Cardiac septum (tissue), 1 donor: ENCODE results near the gene FAM162A. TPM values are rescaled to one million over a fixed set of nuclear protein-coding genes. Genes with fewer than 3 reads are reported as not detected.
"Not testable (repeated sequence)": the region's sequence is repeated elsewhere in the genome, so short reads cannot be mapped to it uniquely, and the experiment has no call there.

Experiments
- DNase-seq: peaks from one replicate; pipeline ENCODE4 v3.0.0-alpha.2; 2020; ENCODE audit warnings: low spot score
- intact Hi-C: fragments of 100-400 bp; cut with DNase I; formaldehyde crosslinking; loops from one replicate; pipeline ENCODE4 v1.14.0; 2022
- total RNA-seq: library from RNA; stranded (reverse); fragmentation: NEBNext Ultra II Directional; extraction: Animal tissue kit (Norgen Biotek cat#: 25700); gene quantifications from one replicate; pipeline ENCODE4 v1.2.1, GENCODE V29; 2021
- donor health status: DM: no; HTN: no; CAD: no.

FAM162A gene
- total RNA-seq, 1 donor from 2014 or later = 109 TPM

- intact Hi-C loops = no loop called here
- DNase-seq = no peak
Measured at GRCh38 chr3:122414391-122414790, 30.4 kb downstream of the FAM162A start.

- DNase-seq = no peak
- intact Hi-C loops = no loop called here
Measured at GRCh38 chr3:122415104-122415744, 31.2 kb downstream of the FAM162A start.

- DNase-seq = peak; percentile 99
- intact Hi-C loops = loop anchor here (2.0 kb wide), 3 partner anchors 33 to 149 kb away; partner anchors contain the start of genes DTX3L, KPNA1, MIX23 and PARP9
Measured at GRCh38 chr3:122415762-122416654, 32.0 kb downstream of the FAM162A start, which contains the start of gene WDR5B. Gene WDR5B (minus strand): TSS chr3:122416062. CDS start chr3:122415528, 534 bp downstream.

- no peak for DNase-seq
- intact Hi-C loops = loop anchor here (2.0 kb wide), 3 partner anchors 34 to 148 kb away; partner anchors contain the start of genes DTX3L, KPNA1, MIX23 and PARP9
Measured at GRCh38 chr3:122416966-122417365, 33.0 kb downstream of the FAM162A start.

- intact Hi-C loops = no loop called here
- no peak for DNase-seq
Measured at GRCh38 chr3:122421101-122421500, 37.1 kb downstream of the FAM162A start.

- intact Hi-C loops = no loop called here
- no peak for DNase-seq
Measured at GRCh38 chr3:122421836-122422235, 37.9 kb downstream of the FAM162A start.

- intact Hi-C loops = no loop called here
- DNase-seq = no peak
Measured at GRCh38 chr3:122427857-122428471, 44.0 kb downstream of the FAM162A start.

GRCh38 chr3:122430371-122430770 is 46.4 kb downstream of the FAM162A start:
- intact Hi-C loops = no loop called here
- no peak for DNase-seq

- DNase-seq = no peak
- intact Hi-C loops = no loop called here
Measured at GRCh38 chr3:122435950-122436349, 52.0 kb downstream of the FAM162A start.

GRCh38 chr3:122443090-122443489 is 59.1 kb downstream of the FAM162A start:
- intact Hi-C loops = no loop called here

GRCh38 chr3:122443762-122444490 is 59.9 kb downstream of the FAM162A start:
- intact Hi-C loops, DNase-seq: not testable (repeated sequence)

More at GRCh38 chr3:122443090-122443489, 59.1 kb downstream of the FAM162A start:
- DNase-seq = no peak

GRCh38 chr3:122444491-122444887 is 60.5 kb downstream of the FAM162A start:
- DNase-seq, intact Hi-C loops: not testable (repeated sequence)

- intact Hi-C loops, DNase-seq: not testable (repeated sequence)
Measured at GRCh38 chr3:122448218-122448617, 64.2 kb downstream of the FAM162A start.

GRCh38 chr3:122451371-122451770 is 67.4 kb downstream of the FAM162A start:
- DNase-seq = no peak
- intact Hi-C loops = no loop called here

- no peak for DNase-seq
- intact Hi-C loops = loop anchor here (5.0 kb wide), 1 partner anchor 226 kb away; the partner anchor contains the start of gene PARP14
Measured at GRCh38 chr3:122456074-122456473, 72.1 kb downstream of the FAM162A start.

GRCh38 chr3:122457706-122458105 is 73.7 kb downstream of the FAM162A start:
- intact Hi-C loops = loop anchor here (5.0 kb wide), 1 partner anchor 225 kb away; the partner anchor contains the start of gene PARP14
- DNase-seq = no peak

- intact Hi-C loops = loop anchor here (5.0 kb wide), 1 partner anchor 223 kb away; the partner anchor contains the start of gene PARP14
- no peak for DNase-seq
Measured at GRCh38 chr3:122458992-122459391, 75.0 kb downstream of the FAM162A start.

- intact Hi-C loops = no loop called here
- no peak for DNase-seq
Measured at GRCh38 chr3:122461806-122462205, 77.8 kb downstream of the FAM162A start.
